GM11168 (cell line): ENCODE measurements around the gene SLCO1A2.

Experiments
- in situ Hi-C: fragments of 300-500 bp; cut with MboI; formaldehyde crosslinking; loops from one replicate; pipeline ENCODE4 v1.12.0; 2022; ENCODE audit warnings: low sequenced_read_pairs; ENCODE audit not compliant: unreplicated experiment

The SLCO1A2 gene

DNA sequence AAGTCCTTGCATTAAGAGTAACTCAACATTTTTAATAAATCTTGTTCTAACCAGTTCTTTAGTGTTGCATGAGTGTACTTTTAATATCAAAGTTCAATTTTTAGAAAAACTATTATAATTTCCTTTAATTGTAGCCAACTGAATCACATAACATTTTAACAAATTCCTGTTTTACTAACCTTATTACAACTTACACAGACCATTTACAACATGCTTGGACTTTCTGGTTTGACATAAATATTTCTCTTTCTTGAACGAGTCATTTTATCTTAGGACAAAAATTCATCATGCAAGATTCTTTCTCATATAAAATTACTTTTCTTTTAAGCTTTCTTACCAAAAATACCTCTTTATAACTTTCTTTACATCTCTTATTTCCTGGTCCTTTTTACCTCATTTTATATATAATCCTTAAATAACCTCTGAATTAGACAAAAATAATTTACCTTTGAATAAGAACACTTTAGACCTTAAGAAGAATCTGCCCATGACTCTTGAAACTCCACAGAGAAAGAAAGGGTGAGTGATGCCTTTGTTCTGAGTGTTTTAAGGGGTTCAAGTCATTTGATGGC lies 3.9 kb downstream of the SLCO1A2 start:
- in situ Hi-C loops: no loop called here

DNA sequence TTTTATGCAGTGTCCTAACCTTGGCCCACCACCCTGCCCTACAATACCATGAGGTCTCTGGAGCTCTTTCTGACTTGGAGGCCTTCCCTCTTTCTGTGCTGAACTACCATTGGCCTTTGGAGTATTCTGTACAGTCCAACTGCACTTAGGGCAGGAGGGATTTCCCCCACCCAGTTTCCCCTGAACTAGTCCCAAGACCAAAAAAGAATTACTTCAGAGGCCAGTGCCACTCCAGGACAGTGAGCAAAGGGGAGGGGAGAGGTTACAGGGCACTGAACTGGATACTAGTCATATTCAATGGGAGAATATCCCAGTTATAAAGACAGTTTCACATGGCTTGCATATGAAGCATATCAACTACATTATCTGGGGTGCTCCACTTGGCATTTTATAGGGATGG lies 6.1 kb downstream of the SLCO1A2 start:
- in situ Hi-C loops: no loop called here

GRCh38 chr12:21324551-21324950 lies 10.2 kb downstream of the SLCO1A2 start:
- in situ Hi-C loops: no loop called here

DNA sequence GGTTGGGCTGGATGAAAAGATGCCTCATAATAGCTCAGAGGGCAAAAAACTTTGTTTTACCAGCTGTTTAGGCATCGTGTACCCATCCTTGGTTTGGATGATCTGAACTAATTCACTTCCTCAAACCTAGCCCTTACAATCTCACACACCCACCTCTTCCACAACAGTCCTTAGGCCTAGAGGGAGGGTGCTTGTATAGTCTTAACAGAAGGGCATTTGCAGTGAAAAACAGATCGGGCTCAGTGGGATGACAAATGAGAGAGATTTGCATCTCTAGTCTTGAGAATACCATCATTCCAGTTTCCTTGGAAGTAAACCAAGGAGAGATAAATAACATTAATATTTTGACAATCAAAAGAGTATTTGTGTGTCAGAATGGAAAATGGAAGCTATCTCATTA lies 11.0 kb downstream of the SLCO1A2 start:
- in situ Hi-C loops: no loop called here

DNA sequence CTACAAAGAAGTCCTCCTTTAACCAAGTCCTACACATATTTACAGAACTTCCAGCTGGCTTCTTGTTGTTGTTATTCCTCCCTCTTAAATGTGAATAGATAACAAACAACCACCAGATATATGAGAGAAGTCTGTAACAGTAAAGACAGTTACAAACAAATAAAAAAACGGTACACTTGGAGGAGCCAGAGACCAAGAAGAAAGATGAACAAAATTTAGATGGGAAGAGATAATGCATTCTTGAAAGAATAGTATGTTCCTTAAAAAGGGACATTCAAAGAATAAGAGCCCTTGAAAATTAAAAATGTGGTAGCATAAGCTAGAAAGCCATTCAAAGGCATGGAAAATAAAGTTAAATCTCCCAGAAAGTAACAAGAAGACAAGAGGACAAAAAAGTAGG lies 25.9 kb downstream of the SLCO1A2 start:
- in situ Hi-C loops: no loop called here

DNA sequence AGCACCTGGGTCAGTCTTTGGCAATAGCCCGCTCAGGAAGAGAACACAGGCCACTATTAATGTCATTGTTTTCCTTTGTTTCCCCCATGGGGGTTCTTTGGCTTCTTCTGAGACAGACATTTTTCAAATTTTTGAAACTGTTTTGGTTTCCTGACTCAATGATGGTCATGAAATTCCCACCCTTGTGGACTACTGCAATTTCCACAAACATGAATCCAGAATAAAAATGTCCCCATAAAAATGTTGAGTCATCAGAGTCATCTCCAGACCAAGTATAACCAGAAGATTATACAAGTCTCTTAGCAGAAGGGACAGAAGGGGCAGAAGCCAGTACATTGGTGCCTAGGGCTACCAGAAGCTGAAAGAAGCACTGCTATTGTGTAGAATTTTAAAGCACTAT lies 29.1 kb downstream of the SLCO1A2 start:
- in situ Hi-C loops: no loop called here

- in situ Hi-C loops: no loop called here
Measured at GRCh38 chr12:21300632-21301031, 34.1 kb downstream of the SLCO1A2 start.

DNA sequence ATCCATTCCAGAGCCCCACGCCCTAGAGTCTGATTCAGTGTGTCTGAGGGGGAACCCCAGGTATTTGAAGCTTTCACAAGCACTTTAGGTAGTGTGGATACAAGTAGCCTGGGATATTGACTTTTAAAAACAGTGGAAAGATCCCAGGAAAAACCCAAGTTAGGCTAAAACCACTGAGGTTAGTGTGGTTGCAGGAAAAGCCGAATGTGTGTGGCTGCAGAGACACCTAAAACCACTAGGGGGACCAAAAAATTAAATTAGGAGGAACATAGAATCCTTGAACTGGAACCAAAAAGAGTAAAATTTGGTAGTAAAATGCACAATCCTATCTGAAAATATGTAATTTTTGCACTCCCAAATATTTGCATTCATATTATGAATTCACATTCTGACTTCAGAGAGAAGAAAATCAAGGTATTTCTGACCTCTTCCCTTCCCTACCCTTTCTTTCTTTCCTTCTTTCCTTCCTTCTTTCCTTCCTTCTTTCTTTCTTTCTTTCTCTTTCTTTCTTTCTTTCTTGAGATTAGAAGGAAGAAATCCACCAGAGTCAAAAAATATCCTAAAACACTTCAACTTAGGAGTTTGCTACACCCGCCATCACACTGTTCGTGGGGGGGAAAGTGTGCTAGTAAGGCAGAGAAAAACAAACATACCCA lies 37.8 kb downstream of the SLCO1A2 start:
- in situ Hi-C loops: no loop called here

- in situ Hi-C loops: no loop called here
Measured at GRCh38 chr12:21296348-21296747, 38.4 kb downstream of the SLCO1A2 start.

GRCh38 chr12:21294176-21294575 lies 40.5 kb downstream of the SLCO1A2 start:
- in situ Hi-C loops: no loop called here

DNA sequence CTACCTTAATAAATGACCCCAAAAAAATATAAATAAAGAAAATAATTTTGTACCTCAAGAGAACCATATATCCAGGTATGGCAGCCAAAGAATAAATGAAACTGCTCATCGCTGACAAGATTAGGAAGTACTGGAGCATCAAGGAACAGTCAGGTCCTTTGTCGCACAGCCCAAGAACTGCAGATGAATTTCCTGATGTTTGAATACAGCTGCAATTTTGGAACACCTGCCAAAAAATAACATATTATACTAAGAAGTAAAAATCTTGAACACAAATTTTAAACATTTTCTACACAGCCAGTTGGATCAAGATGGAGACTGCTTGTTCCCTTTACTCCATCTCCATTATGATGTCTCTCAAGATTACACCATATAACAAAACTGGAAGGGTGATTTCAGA lies 42.6 kb downstream of the SLCO1A2 start:
- in situ Hi-C loops: no loop called here

DNA sequence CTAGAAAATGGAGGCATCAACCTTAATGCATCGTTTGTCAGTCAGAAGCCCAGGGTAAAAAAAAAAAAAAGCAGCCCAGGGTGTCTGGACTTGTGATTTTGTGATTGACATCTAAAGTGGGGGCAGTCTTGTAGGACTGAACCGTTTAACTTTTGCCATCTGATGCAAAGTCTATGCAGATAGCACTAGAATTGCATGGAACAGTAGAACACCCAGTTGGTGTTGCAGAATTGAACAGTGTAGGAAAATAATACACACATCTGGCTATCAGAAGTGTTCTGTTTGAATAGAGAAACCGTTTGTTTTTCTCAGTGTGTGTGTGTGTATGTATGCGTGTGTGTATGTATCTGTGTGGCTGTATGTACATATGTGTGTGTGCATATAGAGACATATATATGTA lies 45.0 kb downstream of the SLCO1A2 start:
- in situ Hi-C loops: no loop called here

DNA sequence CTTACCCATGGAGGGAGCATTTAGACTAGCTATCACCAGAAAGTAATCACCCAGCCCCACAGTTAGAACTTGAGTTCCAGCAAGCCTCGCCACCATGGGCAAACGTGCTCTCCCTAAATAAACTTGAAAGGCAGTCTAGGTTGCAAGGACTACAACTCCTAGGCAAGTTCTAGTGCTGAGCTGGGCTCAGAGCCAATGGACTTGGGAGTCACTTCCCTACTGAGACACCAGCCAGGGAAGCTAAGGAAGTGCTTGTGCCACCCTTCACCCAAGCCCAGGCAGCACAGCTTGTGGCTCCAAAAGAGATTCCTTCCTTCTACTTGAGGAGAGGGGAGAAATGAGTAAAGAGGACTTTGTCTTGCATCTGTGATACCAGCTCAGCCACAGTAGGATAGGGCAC lies 57.9 kb downstream of the SLCO1A2 start:
- in situ Hi-C loops: no loop called here

- in situ Hi-C loops: no loop called here
Measured at GRCh38 chr12:21265932-21266331, 68.8 kb downstream of the SLCO1A2 start.

GRCh38 chr12:21264232-21264631 lies 70.5 kb downstream of the SLCO1A2 start:
- in situ Hi-C loops: no loop called here

DNA sequence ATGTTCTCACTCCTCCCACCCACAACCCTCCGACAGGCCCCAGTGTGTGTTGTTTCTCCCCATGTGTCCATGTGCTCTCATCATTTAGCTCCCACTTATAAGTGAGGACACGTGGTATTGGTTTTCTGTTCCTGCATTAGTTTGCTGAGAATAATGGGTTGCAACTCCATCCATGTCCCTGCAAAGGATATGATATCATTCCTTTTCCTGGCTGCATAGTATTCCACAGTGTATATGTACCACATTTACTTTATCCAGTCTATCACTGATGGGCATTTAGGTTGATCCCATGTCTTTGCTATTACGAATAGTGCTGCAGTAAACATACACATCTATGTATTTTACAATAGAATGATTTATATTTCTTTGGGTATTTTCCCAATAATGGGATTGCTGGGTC lies 77.5 kb downstream of the SLCO1A2 start:
- in situ Hi-C loops: no loop called here

DNA sequence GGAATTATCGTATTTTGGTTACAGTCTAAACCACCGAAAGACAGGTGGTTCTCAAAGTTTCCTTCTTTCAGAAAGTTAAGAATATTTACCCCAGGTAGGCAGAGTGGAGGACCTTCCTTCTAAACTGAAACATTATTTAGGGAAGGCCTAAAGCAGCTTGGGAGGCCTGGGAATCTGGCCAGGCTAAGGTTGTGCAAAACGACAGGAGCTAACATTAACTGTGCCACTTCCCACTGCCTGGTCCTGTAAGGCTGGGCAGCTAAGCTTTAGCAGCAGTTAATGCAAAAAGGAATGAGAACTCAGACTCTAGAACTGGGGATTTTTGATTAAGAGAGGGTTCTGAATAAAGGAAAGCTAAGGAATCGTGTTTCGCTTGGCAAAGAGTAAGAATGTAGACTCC lies 82.6 kb downstream of the SLCO1A2 start:
- in situ Hi-C loops: no loop called here

- in situ Hi-C loops: no loop called here
Measured at GRCh38 chr12:21248679-21249078, 86.0 kb downstream of the SLCO1A2 start.

DNA sequence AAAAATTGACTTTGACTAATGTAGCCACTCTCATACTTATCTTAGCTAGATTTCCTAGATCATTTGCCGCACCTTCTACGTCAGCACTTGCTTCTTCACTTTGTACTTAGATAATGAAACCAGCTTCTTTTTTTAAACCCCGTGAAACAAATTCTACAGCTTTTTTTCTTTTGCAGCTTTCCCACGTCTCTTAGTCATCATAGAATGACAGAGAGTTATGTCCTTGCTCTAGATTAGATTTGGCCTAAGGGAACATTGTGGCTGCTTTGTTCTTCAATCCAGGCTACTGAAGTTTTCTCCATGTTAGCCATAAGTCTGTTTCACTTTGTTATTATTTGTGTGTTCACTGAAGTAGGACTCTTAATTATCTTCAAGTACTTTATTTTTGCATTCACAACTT lies 94.9 kb downstream of the SLCO1A2 start:
- in situ Hi-C loops: no loop called here

GRCh38 chr12:21234395-21234794 lies 100.3 kb downstream of the SLCO1A2 start:
- in situ Hi-C loops: no loop called here

DNA sequence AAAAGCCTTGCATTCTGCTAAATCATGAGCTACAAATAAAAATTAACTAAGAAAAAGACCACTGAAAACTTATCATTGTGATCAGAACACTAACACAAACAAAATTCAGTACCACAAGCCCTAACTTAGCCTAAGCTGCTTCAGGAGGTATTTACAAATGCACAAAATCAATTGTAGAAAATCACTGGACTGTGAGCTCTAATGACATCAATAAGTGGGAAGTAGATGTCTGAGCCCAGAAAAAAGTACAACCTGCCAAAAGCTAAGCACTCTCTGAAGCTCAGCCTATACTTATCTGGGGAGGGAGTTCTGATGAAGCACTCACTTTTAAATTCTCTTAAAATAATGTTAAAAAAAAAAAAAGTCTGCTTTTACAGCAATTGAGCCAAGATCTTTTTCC lies 110.8 kb downstream of the SLCO1A2 start:
- in situ Hi-C loops: no loop called here

DNA sequence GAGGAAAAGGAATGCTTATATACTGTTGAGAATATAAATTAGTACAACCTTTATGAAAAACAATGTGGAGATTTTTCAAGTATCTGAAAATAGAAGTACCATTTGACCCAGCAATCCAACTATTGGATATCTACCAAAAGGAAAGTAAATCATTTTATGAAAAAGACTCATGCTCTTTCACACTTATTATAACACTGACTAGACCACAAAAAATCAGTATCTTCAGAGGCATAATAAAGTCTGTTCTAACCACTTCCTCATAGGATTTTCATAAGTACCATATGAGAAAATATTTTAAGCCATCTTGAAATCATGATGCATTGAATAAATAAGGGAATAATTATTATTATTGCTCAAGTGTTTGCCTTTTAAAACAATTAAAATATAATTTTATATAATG lies 112.9 kb downstream of the SLCO1A2 start:
- in situ Hi-C loops: no loop called here
